Colonic mucosa (tissue), 4 donors: Measurements from ENCODE around the gene CAP1. TPM values are rescaled to one million over a fixed set of nuclear protein-coding genes. Genes with fewer than 3 reads are reported as not detected.

Experiments
- DNase-seq: peaks from one replicate; pipeline ENCODE4 v3.0.0-alpha.2; 2020
- H3K27ac ChIP-seq: fragments of 200-600 bp; one replicate; pipeline ENCODE4 v1.8.0; 2021
- H3K27me3 ChIP-seq: fragments of 200-600 bp; one replicate; pipeline ENCODE4 v1.8.0; 2021
- H3K36me3 ChIP-seq: fragments of 200-600 bp; one replicate; pipeline ENCODE4 v1.8.0; 2021
- H3K4me1 ChIP-seq: fragments of 200-600 bp; one replicate; pipeline ENCODE4 v1.8.0; 2021; ENCODE audit warnings: mild to moderate bottlenecking
- H3K4me3 ChIP-seq: fragments of 200-600 bp; one replicate; pipeline ENCODE4 v1.8.0; 2021
- H3K9ac ChIP-seq, 2 donors: one replicate each; pipeline ENCODE4 v1.7.0; 2013; ENCODE audit warnings: control low read depth in 2 of 2, low read depth in 2 of 2, low read length in 2 of 2
- H3K9me3 ChIP-seq: fragments of 200-600 bp; one replicate; pipeline ENCODE4 v1.8.0; 2021
- intact Hi-C: fragments of 100-400 bp; cut with DNase I; formaldehyde crosslinking; loops from one replicate; pipeline ENCODE4 v1.14.1; 2022
- total RNA-seq, 2 donors: library from RNA; stranded (reverse); fragmentation: NEBNext Ultra II Directional in 1 of 2; extraction: Animal tissue kit (Norgen Biotek cat#: 25700) in 1 of 2; gene quantifications; one replicate each; pipeline ENCODE4 v1.2.1, GENCODE V29; 2021
- TF ChIP-seq, protein P1 (sequence below): fragments of 200-600 bp; IDR thresholded peaks from one replicate; pipeline ENCODE4 v1.8.0; 2022; ENCODE audit warnings: antibody characterized with exemption, mild to moderate bottlenecking
- donor health status: healthy.
- donor health status: DM: no; HTN: no; CAD: no.
- donor health status: DM: no; HTN: no; CAD: no.

The CAP1 gene
- total RNA-seq, 2 donors from 2014 or later = 500 to 548 TPM

DNA sequence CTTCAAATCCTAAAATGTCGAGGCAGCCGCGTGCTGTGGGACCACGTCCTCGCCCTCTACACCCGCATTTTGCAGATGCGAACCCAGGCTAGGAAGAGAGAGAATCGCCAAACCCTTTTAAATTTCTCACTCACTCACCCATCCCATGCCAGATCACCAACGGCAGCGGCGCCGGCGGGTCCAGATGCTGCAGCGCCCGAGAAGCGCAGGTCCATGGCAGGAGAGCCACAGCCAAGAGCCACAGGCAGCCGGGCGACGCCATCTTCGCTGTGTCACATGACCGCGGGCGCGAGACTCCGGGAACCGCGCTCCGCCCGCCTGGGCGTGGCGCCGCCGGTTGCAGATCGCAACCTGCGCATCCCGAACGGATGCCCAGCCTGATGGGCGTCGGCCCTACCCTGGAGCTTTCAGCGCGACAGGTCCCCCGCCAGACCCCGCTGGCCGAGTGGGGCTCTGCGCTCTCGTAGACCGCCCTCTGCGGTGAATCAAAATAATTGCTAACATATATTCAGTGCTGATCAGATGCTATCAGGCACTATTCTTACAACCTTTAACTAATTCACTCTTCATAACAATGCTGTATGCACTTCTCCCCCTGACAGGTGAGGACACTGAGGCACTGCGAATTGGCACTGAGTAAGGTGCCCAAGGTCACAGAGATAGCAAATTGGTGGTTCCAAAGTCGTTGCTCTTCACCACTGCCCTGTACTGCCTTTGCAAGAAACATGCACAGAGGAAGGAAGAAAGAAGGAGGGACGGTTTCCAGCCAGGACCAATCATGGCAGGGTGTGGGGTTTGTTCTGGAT is 56.7 kb downstream of the CAP1 start, which contains the start of gene PPT1:
Gene PPT1, minus strand, starts transcription at position 276 of the 806 bp plus-strand sequence. Its CDS starts 14 bp downstream, at position 262.
- H3K36me3 ChIP-seq = no peaks in the 10 kb centered on the region
- H3K4me1 ChIP-seq = no peaks in the 10 kb centered on the region
- intact Hi-C loops = no loop called here
- no peaks in the 10 kb centered on the region for H3K9me3 ChIP-seq
- H3K27ac ChIP-seq = no peak within 1 kb of the TSS
- peak within 1 kb of the TSS; percentile 28 to 48 for H3K9ac ChIP-seq
- peak; percentile 88 for DNase-seq
- TF ChIP-seq, protein P1, sequence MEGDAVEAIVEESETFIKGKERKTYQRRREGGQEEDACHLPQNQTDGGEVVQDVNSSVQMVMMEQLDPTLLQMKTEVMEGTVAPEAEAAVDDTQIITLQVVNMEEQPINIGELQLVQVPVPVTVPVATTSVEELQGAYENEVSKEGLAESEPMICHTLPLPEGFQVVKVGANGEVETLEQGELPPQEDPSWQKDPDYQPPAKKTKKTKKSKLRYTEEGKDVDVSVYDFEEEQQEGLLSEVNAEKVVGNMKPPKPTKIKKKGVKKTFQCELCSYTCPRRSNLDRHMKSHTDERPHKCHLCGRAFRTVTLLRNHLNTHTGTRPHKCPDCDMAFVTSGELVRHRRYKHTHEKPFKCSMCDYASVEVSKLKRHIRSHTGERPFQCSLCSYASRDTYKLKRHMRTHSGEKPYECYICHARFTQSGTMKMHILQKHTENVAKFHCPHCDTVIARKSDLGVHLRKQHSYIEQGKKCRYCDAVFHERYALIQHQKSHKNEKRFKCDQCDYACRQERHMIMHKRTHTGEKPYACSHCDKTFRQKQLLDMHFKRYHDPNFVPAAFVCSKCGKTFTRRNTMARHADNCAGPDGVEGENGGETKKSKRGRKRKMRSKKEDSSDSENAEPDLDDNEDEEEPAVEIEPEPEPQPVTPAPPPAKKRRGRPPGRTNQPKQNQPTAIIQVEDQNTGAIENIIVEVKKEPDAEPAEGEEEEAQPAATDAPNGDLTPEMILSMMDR = no peak
- no peaks in the 10 kb centered on the region for H3K27me3 ChIP-seq
- H3K4me3 ChIP-seq = peak within 1 kb of the TSS; percentile 34

DNA sequence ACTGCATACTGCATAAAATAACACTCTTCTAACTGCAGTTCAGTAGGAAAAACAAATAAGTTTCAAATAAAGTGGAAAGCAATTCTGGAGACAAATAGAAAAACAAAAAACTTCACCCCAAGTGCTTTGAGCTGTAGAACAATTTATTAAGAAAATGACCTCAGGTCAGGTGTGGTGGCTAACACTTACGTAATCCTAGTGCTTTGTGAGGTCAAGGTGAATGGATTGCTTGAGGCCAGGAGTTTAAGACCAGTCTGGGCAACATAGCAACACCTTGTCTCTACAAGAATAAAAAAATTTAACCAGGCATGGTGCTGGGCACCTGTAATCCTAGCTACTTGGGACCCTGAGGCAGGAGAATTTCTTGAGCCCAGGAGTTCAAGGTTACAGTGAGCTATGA is 61.5 kb downstream of the CAP1 start:
- TF ChIP-seq, protein P1 = no peak
- H3K4me1 ChIP-seq = no peaks in the 10 kb centered on the region
- intact Hi-C loops = no loop called here

DNA sequence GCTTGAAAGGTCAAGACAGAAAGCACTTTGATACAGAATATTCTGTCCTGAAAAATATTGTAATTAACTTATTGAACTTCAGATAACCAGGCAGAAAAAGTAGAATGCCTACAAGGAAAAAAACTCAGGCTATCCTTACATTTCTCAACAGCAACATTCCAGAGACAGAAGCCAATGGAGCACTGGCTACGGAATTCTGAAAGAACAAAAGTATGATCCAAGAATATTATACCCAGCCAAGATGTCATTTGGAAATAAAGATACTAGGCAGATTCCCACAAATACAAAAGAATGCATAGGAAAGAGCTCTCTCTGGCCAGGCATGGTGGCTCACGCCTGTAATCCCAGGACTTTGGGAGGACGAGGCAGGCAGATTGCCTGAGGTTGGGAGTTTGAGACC is 62.4 kb downstream of the CAP1 start:
- Histone ChIP-seq H3K27me3 (no peaks in the 10 kb centered on the region), H3K27ac (no peak overlapping the region), H3K36me3 (no peaks in the 10 kb centered on the region), H3K9me3 (no peaks in the 10 kb centered on the region), H3K4me1 (no peaks in the 10 kb centered on the region), H3K9ac (no peak overlapping the region), H3K4me3 (no peak overlapping the region)
- TF ChIP-seq, protein P1 = no peak
- intact Hi-C loops = no loop called here
- DNase-seq = no peak

More for the DNA sequence above, 61.5 kb downstream of the CAP1 start:
- Histone ChIP-seq H3K4me3 (no peak overlapping the region), H3K9ac (no peak overlapping the region), H3K9me3 (no peaks in the 10 kb centered on the region), H3K27ac (no peak overlapping the region), H3K36me3 (no peaks in the 10 kb centered on the region), H3K27me3 (no peaks in the 10 kb centered on the region)
- no peak for DNase-seq

DNA sequence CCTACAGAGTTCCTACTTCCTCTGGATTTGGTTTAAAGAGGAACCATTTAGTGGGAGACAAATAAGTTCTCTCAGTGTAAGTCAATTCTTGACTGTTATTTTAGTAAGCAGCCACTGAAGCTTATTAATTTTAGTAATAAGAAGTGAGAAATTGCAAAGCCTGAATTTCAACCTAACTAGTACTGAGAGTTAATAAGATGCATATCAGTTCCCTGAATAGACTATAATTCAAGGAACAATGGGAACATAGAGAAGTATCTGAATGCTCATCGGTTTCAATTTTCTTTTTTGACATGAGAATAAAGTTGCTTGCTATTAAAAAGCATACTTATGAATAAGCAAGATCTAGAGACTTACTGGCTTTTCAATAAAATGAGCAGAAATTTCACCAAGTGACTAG is 64.5 kb downstream of the CAP1 start:
- DNase-seq = no peak
- TF ChIP-seq, protein P1 = no peak
- intact Hi-C loops = no loop called here
- no peak overlapping the region for H3K27ac ChIP-seq
- H3K9ac ChIP-seq = no peak overlapping the region
- no peaks in the 10 kb centered on the region for H3K36me3 ChIP-seq
- no peak overlapping the region for H3K4me3 ChIP-seq
- H3K4me1 ChIP-seq = no peaks in the 10 kb centered on the region
- H3K27me3 ChIP-seq = no peaks in the 10 kb centered on the region
- no peaks in the 10 kb centered on the region for H3K9me3 ChIP-seq

DNA sequence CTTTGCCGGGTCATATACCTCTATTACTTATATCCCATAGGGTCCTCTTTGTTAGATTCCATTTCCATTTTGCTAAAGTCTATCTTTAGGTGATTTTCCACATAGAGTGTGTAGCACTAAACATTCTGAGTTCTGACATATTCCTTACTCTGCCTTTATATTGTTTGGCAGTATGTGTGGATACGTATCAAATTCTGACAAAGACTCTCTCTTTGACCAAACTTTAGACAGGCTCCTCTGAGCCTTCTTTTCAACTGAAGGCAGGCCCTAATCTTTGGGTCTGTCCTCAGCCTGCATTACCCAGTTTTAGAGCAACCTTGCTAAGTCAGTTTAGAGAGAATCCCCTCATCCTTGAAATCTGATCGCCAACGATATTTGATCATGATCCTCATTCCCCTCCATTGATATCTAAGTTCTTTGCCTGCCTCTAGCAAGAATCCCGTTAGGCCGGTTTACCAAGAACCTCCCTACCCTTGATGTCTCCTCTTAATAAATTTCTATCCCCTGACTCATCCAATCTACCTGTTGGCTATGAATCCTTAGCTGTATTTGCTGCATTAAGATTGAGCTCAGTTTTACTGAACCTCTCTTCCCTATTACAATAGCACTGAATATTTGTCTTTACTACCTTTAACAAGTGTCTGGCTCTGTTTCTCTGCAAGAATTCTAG is 66.9 kb downstream of the CAP1 start:
- no peaks in the 10 kb centered on the region for H3K27me3 ChIP-seq

More for the DNA sequence above, 66.9 kb downstream of the CAP1 start:
- intact Hi-C loops = no loop called here
- no peaks in the 10 kb centered on the region for H3K36me3 ChIP-seq
- no peak overlapping the region for H3K9ac ChIP-seq
- H3K9me3 ChIP-seq = no peaks in the 10 kb centered on the region
- DNase-seq = no peak
- H3K4me3 ChIP-seq = no peak overlapping the region
- H3K27ac ChIP-seq = no peak overlapping the region
- TF ChIP-seq, protein P1 = no peak
- no peaks in the 10 kb centered on the region for H3K4me1 ChIP-seq
